ENCODE measurements around the gene RFLNA.

DNA sequence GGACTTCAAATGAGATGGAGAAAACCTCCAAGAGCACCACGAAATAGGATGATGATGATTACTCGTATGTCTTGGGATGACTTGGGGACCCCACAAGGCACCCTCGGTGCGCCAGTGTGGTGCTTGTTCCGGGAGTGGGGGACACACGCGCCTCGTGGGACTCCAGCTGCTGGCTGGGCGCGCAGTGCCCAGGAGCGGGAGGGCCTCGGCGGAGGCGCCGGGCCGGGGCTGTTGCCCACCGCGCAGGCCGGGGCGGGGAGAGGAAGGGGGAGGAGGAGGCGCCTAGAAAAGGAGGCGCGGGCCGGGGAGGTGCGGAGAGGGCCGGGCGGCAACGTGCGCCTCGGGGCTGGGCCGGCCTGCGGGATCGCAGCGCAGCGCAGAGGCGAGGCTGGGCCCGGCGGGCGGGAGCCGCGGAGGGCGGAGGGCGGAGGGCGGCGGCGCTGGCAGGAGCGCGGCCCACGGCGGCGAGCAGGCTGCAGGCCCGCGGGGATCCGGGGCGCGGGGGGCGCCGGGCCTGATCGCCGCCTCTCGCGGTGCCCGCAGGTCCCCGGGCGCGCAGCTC lies at the start of gene RFLNA:
- TF ChIP-seq POLR2AphosphoS5 (IDR thresholded peaks at IDR 0.05; ENCODE audit: low read depth, low read length) = no peak
- TF ChIP-seq, protein P1, sequence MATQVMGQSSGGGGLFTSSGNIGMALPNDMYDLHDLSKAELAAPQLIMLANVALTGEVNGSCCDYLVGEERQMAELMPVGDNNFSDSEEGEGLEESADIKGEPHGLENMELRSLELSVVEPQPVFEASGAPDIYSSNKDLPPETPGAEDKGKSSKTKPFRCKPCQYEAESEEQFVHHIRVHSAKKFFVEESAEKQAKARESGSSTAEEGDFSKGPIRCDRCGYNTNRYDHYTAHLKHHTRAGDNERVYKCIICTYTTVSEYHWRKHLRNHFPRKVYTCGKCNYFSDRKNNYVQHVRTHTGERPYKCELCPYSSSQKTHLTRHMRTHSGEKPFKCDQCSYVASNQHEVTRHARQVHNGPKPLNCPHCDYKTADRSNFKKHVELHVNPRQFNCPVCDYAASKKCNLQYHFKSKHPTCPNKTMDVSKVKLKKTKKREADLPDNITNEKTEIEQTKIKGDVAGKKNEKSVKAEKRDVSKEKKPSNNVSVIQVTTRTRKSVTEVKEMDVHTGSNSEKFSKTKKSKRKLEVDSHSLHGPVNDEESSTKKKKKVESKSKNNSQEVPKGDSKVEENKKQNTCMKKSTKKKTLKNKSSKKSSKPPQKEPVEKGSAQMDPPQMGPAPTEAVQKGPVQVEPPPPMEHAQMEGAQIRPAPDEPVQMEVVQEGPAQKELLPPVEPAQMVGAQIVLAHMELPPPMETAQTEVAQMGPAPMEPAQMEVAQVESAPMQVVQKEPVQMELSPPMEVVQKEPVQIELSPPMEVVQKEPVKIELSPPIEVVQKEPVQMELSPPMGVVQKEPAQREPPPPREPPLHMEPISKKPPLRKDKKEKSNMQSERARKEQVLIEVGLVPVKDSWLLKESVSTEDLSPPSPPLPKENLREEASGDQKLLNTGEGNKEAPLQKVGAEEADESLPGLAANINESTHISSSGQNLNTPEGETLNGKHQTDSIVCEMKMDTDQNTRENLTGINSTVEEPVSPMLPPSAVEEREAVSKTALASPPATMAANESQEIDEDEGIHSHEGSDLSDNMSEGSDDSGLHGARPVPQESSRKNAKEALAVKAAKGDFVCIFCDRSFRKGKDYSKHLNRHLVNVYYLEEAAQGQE (IDR thresholded peaks at IDR 0.05; ENCODE audit: insufficient read depth in 1 of 2, low read depth in 2 of 2, low read length in 2 of 2) = no peak
- no peak for TF ChIP-seq SIN3A (IDR thresholded peaks at IDR 0.05; ENCODE audit: borderline replicate concordance, insufficient read depth, low read length)
- TF ChIP-seq TAF1 (IDR thresholded peaks at IDR 0.05; ENCODE audit: borderline replicate concordance, insufficient read depth, low read length) = no peak
- no peak for TF ChIP-seq FOXP2 (optimal IDR thresholded peaks at IDR 0.05; ENCODE audit: borderline replicate concordance, extremely low read depth, extremely low read length, insufficient read depth)

Measured in PFSK-1 (cell line).